Large intestine (tissue), 3 donors: ENCODE measurements around the gene RNF166. TPM values are rescaled to one million over a fixed set of nuclear protein-coding genes. Genes with fewer than 3 reads are reported as not detected.

ENCODE experiments used
- DNase-seq, 2 donors: peaks; one replicate each; pipeline versions ENCODE4 v3.0.0 to v3.0.0-alpha.2; 2013
- H3K27ac ChIP-seq: one replicate; pipeline ENCODE4 v1.5.1; 2013; ENCODE audit warnings: low read length
- H3K27me3 ChIP-seq: 2 replicates; pipeline ENCODE4 v1.6.1; 2013; ENCODE audit warnings: low read length; ENCODE audit not compliant: control insufficient read depth, insufficient read depth
- H3K36me3 ChIP-seq: 2 replicates; pipeline ENCODE4 v1.6.1; 2013; ENCODE audit warnings: low read length; ENCODE audit not compliant: control insufficient read depth, insufficient read depth
- H3K4me1 ChIP-seq: one replicate; pipeline ENCODE4 v1.6.1; 2013; ENCODE audit warnings: low read length; ENCODE audit not compliant: control insufficient read depth, insufficient read depth
- H3K4me3 ChIP-seq: one replicate; pipeline ENCODE4 v1.5.1; 2013; ENCODE audit warnings: low read length
- H3K9me3 ChIP-seq: one replicate; pipeline ENCODE4 v1.6.1; 2013; ENCODE audit warnings: mild to moderate bottlenecking, low read depth, low read length, moderate library complexity; ENCODE audit not compliant: control insufficient read depth
- WGBS: methylation state at CpG from one replicate; pipeline ENCODE4 v1.1.5; 2013; ENCODE audit warnings: low lambda C conversion rate; ENCODE audit not compliant: insufficient coverage; 5-methylcytosine and 5-hydroxymethylcytosine counted together
- polyA plus RNA-seq: library from polyadenylated mRNA; unstranded; fragments of 120-200 nt; gene quantifications from one replicate; pipeline ENCODE4 v1.2.1, GENCODE V29; 2013

Gene RNF166
- polyA plus RNA-seq, 1 donor = 13.3 TPM

DNA sequence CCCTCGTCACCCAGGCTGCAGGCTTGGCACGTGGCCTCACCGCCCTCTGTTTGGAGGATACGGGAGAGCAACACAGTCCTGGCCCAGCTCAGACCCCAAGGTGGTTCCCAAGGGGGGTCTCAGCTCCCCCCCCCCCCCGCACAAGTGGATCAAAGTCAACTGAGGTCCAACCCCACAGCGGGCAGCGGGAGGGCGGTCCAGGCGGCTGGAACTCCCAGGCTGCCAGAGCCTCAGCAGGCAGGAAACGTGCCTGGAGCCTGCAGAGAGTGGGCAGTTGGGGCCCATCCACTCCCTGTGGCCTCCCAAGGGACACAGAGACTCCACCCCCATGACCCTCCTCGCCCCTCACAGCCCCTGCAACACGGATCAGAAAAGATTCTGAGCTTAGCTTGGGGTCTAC, 42.2 kb upstream of the RNF166 start:
- no peaks in the 10 kb centered on the region for H3K27me3 ChIP-seq
- peaks cover 13% of the 10 kb centered on the region for H3K36me3 ChIP-seq
- no peak overlapping the region for H3K27ac ChIP-seq
- H3K4me1 ChIP-seq = peaks cover 8% of the 10 kb centered on the region
- no peak overlapping the region for H3K4me3 ChIP-seq
- WGBS = no CpG with 5 or more reads among the region's 12 CpGs
- H3K9me3 ChIP-seq = peaks cover 3% of the 10 kb centered on the region
- DNase-seq = no peak

DNA sequence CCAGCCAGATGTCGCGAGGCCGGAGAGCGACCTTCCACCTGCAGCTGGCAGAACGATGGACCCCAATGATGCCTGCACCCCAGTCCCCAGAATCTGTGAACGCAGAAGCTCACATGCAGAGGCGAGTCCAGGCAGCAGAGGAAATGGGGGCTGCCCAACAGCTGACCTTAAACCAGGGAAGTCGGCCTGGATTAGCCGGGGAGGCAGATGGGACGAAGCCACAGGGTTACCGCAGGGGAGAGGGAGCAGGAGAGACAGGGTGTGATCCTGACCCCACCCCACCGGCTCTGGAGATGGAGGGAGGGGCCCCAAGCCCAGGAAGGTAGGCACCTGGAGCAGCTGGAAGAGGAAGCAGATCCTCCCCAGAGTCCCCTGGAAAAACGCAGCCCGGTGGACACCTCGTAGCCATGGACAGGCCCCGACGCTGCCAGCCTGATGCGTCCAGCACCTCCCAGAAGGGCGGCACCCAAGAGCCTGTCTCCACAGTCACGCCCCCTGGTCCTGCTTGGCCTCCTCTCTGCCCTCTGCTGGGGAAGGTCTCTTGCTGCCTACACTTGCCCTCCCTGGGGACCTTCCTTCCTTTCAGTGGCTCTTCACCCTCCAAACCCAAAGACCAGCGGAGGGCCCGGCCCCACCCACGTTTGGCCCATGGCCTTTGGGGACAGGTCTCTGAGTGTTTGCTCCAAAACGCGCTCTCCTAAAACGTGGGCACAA, 41.5 kb upstream of the RNF166 start:
- no peak overlapping the region for H3K27ac ChIP-seq
- WGBS = no CpG with 5 or more reads among the region's 26 CpGs
- no peak overlapping the region for H3K4me3 ChIP-seq
- DNase-seq = no peak
- H3K4me1 ChIP-seq = peaks cover 8% of the 10 kb centered on the region
- peaks cover 3% of the 10 kb centered on the region for H3K9me3 ChIP-seq
- H3K27me3 ChIP-seq = no peaks in the 10 kb centered on the region
- peaks cover 13% of the 10 kb centered on the region for H3K36me3 ChIP-seq

DNA sequence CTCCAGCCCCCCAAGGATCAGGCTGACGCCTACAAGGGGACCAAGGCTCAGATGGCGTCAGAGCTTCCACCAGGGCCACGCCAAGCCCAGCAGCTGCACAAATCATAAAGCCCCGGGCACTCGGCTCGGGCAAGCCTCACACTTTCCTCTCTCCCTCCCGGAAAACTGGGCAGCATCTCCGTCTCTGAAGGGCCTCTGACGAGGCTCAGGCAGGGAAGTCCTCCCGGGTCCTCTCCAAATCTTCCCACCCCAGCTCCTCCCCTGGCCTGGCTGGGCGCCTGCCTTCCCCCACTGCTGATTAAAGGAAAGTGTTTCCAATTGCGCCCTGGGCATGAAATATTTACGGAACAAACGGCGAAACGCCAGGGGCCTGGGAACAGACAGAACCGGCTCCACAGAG, 40.3 kb upstream of the RNF166 start:
- H3K4me1 ChIP-seq = peaks cover 8% of the 10 kb centered on the region
- no peak for DNase-seq
- H3K27ac ChIP-seq = no peak overlapping the region
- H3K9me3 ChIP-seq = peaks cover 3% of the 10 kb centered on the region
- no peaks in the 10 kb centered on the region for H3K27me3 ChIP-seq
- H3K36me3 ChIP-seq = peaks cover 19% of the 10 kb centered on the region
- no peak overlapping the region for H3K4me3 ChIP-seq
- no CpG with 5 or more reads among the region's 17 CpGs for WGBS

DNA sequence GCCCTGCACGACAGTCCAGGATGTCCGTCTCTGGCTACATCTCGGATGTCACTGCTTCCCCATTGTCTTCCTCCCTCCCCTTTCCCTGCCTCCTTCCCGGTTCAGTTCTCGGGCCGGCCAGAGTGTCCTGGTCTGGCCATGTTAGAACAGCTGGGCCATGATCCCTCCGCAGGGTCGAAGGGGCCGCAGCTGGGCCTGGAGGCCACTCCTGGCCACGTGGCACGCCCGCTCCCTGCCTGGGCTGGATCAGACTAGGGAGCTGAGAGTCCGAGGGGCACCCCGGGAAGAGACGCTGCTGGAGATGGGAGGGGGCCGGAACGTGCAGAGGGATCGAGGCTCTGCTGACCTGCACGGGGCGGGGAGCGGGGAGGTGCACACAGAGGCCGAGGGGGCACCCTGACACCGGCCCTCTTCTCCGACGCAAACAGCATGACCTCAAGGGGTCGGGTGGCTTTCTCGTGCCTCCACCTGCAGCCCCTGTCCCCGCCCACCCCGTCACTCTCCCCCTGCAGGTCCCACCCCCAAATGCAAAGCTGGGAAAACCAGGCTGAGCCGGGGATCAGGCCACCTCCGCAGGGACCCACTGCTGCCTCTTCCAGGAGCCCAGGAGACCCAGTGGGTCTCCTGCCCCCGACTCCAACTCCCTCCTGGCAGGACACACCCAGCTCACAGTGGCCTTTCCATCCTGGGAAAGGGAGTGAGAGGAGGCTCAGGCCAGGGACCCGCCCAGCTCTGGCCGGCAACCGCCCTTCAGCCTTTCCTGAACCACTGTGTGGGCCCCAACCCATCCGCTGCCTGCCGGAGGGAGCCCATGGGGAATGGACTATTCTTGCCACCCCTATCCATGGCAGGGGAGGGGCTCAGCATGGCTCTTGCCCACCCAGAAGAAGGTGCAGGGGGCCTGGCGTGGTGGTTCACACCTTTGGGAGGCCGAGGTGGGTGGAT, 38.6 kb upstream of the RNF166 start:
- peaks cover 8% of the 10 kb centered on the region for H3K4me1 ChIP-seq
- no peak overlapping the region for H3K27ac ChIP-seq
- H3K27me3 ChIP-seq = no peaks in the 10 kb centered on the region
- peaks cover 26% of the 10 kb centered on the region for H3K36me3 ChIP-seq
- DNase-seq = peak in 1 of 2 donors; percentile 53
- peaks cover 3% of the 10 kb centered on the region for H3K9me3 ChIP-seq
- WGBS = no CpG with 5 or more reads among the region's 39 CpGs
- H3K4me3 ChIP-seq = no peak overlapping the region

DNA sequence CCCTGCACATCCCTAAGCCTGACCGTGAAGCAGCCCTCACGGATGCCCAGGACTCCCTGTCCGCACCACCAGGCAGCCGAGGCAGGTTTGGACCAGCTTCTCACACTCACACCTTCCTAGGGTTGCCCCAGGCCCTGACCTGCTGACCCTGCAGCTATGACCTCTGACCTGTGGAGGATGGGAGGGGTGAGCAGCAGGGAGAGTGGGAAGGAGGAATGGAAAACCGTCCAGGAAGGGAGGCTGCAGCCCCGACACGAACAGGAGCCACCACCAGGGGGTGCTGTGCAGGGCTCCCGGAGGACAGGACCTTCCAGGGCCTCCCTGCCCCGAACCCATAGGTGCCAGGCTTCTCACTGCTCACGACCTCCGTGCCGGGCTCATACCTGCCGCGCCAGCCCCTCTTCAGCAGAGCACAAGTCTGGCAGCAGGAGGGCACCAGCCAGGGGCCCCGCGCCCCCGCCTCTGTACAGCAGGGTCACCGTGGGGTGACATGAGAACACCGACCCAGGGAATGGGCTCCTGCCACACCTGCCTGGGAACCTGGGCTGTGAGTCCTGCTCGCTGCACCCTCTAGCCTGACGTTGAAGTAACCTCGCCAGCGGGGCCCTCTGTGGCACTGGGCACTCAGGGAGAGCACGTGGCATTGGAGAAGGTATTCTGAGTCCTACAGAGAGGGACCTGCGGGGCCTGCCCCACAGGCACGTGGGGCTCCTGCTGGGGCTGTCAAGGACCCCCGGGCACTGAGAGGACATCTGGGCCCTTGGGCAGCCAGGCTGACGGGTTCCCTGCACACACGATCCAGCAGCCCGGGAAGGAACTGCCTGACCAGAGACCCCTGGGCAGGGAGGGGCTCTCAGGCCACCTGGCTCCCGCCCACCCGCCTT, 37.7 kb upstream of the RNF166 start:
- Histone ChIP-seq H3K4me1 (peaks cover 8% of the 10 kb centered on the region), H3K27me3 (no peaks in the 10 kb centered on the region), H3K4me3 (no peak overlapping the region), H3K27ac (no peak overlapping the region), H3K36me3 (peaks cover 29% of the 10 kb centered on the region), H3K9me3 (no peaks in the 10 kb centered on the region)
- peak; percentile 59 to 64 for DNase-seq
- no CpG with 5 or more reads among the region's 32 CpGs for WGBS

DNA sequence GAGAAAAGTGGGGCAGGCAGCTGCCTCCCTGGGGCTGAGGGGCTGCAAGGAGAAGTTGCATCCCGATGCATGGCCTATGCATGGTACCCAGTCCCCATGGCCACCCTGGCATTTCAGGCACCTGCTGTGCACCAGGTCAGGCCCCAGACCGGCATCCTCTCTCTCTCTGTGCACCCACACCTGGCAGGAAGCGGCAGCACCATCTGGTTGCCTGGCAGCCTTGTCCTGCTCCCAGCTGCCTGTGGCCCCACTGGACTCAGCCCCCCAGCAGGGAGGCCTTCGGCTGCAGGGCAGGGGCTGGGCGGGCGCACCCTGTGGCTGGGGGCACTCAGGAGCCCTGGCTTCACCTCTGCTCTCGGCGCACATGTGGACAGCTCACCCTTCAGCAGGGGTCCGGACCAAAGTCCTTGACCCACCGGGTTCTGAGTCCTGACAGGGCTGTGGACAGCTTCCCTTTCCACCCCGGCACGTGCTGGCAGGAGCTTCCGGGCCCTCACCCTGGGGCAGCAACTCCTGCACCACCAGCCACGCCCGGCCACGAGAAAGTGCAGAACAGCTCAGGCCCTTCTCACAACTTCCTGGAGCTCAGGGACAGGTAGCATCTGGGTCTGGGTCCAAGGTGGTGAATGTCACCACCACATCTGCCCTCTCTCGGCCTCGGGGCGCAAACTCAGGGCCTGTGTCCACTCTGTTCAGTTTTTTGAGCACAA, 36.8 kb upstream of the RNF166 start:
- Histone ChIP-seq H3K9me3 (no peaks in the 10 kb centered on the region), H3K27ac (no peak overlapping the region), H3K4me3 (no peak overlapping the region), H3K27me3 (no peaks in the 10 kb centered on the region), H3K4me1 (peaks cover 8% of the 10 kb centered on the region), H3K36me3 (peaks cover 30% of the 10 kb centered on the region)
- no CpG with 5 or more reads among the region's 19 CpGs for WGBS
- DNase-seq = no peak

DNA sequence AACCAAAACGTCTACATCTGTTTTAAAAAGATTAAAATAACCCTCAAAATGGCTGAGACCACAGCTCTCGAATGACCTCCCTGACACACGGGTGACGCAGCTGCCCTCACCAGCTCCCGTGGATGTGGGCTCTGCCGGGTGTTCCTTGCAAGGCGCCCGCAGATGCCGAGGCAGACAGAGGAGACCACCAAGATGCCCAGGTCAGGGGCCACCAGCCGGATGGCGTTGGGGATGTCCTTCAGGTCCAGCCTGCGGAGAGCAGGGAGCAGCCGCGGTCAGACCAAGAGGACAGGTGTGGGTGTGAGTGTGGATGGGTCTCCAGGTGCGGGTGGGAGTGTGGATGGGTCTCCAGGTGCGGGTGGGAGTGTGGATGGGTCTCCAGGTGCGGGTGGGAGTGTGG, 35.2 kb upstream of the RNF166 start:
- no peak overlapping the region for H3K27ac ChIP-seq
- H3K27me3 ChIP-seq = no peaks in the 10 kb centered on the region
- H3K4me1 ChIP-seq = peaks cover 8% of the 10 kb centered on the region
- H3K36me3 ChIP-seq = peaks cover 31% of the 10 kb centered on the region
- WGBS = no CpG with 5 or more reads among the region's 17 CpGs
- no peaks in the 10 kb centered on the region for H3K9me3 ChIP-seq
- DNase-seq = no peak
- no peak overlapping the region for H3K4me3 ChIP-seq

DNA sequence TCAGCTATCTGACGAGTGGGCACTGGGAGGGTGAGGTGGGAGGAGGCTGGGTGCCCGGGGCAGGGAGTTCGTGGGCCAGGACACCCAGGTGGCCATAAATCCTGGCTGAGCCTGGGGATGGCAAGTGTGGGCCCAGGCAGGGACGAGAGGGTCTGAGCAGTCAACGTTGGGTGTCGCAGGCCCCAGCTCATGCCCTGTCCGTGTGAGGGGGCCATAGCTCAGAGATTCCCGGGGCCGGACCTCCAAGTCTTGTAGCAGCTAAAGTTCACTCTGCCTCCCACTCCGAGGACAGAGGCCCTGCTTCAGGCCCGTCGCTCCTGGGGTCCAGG, 34.5 kb upstream of the RNF166 start:
- H3K36me3 ChIP-seq = peaks cover 35% of the 10 kb centered on the region
- H3K9me3 ChIP-seq = no peaks in the 10 kb centered on the region
- no peak overlapping the region for H3K27ac ChIP-seq
- no peak overlapping the region for H3K4me3 ChIP-seq
- WGBS = no CpG with 5 or more reads among the region's 12 CpGs
- DNase-seq = no peak
- H3K27me3 ChIP-seq = no peaks in the 10 kb centered on the region
- peaks cover 8% of the 10 kb centered on the region for H3K4me1 ChIP-seq

DNA sequence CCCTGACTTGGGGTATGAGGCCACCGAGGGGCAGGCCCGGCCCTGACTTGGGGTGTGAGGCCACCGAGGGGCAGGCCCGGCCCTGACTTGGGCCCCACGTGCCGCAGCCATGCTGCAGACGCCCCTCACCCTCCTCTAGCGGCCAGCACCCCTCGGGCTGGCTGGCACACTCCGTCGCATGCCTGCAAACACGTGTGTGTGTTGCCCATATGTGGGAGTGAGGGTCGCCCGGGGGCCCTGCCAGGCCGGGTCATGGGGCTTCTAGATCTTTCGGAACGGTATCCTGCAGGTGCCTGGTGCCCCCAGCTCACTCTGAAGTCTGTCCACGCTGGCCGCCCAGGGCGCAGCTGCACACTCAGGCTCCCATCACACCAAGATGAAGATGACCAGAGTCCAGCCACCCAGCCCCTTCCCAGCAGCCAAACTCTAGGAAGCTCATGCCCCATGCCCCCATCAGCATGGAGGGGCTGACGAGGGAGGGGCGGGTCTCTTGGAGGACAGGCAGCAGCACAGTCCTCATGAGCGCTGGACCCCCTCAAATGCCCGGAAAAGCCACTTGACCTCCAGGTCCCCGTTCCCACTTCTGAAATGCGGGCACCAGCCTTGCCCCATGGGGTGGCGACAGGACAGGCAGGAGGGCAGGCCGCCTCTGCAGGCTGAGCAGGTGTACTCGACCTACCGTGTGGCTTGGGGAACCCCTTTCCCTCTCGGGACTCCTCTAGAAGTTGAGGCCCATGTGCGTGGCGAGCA, 33.9 kb upstream of the RNF166 start:
- no peaks in the 10 kb centered on the region for H3K9me3 ChIP-seq
- no peaks in the 10 kb centered on the region for H3K27me3 ChIP-seq
- no CpG with 5 or more reads among the region's 33 CpGs for WGBS
- H3K4me1 ChIP-seq = peaks cover 8% of the 10 kb centered on the region
- H3K36me3 ChIP-seq = peaks cover 41% of the 10 kb centered on the region
- DNase-seq = no peak
- H3K27ac ChIP-seq = no peak overlapping the region
- H3K4me3 ChIP-seq = no peak overlapping the region
